Subcutaneous abdominal adipose tissue (tissue), 5 donors: ENCODE measurements around the gene PAN3.

Source experiments
- H3K27ac ChIP-seq: one replicate; pipeline ENCODE4 v1.7.0; 2013; ENCODE audit warnings: low read depth, mild to moderate bottlenecking, inconsistent platforms, low read length, moderate library complexity
- H3K27me3 ChIP-seq, 5 donors: one replicate each; pipeline ENCODE4 v1.7.0; 2013; ENCODE audit warnings: low read length in 5 of 5, inconsistent platforms in 1 of 5; ENCODE audit not compliant: control insufficient read depth in 5 of 5, insufficient read depth in 4 of 5
- H3K36me3 ChIP-seq, 5 donors: one replicate each; pipeline ENCODE4 v1.7.0; 2013; ENCODE audit warnings: low read length in 5 of 5; ENCODE audit not compliant: control insufficient read depth in 5 of 5, insufficient read depth in 5 of 5
- H3K4me1 ChIP-seq, 5 donors: one replicate each; pipeline ENCODE4 v1.7.0; 2013; ENCODE audit warnings: low read length in 5 of 5, mild to moderate bottlenecking in 3 of 5, moderate library complexity in 1 of 5; ENCODE audit not compliant: control insufficient read depth in 5 of 5, insufficient read depth in 5 of 5
- H3K4me3 ChIP-seq, 5 donors: one replicate each; pipeline ENCODE4 v1.7.0; 2013; ENCODE audit warnings: low read length in 5 of 5, low read depth in 1 of 5
- H3K9ac ChIP-seq, 5 donors: one replicate each; pipeline ENCODE4 v1.7.0; 2013; ENCODE audit warnings: low read length in 5 of 5, mild to moderate bottlenecking in 4 of 5, moderate library complexity in 3 of 5
- H3K9me3 ChIP-seq, 5 donors: one replicate each; pipeline ENCODE4 v1.7.0; 2013; ENCODE audit warnings: low read length in 5 of 5; ENCODE audit not compliant: control insufficient read depth in 5 of 5
- donor health status: healthy.
- donor health status: healthy.
- donor health status: healthy.
- donor health status: healthy.
- donor health status: healthy.

PAN3 gene

GRCh38 chr13:28339419-28339818 is 201.1 kb downstream of the PAN3 start:
- peaks cover 0 to 4% (median 0%) of the 10 kb centered on the region in 5 donors for H3K36me3 ChIP-seq
- no peak overlapping the region for H3K9ac ChIP-seq
- H3K27ac ChIP-seq = no peak overlapping the region
- peaks cover 0 to 2% (median 0%) of the 10 kb centered on the region in 5 donors for H3K27me3 ChIP-seq
- H3K9me3 ChIP-seq = no peaks in the 10 kb centered on the region
- peaks cover 3 to 43% (median 14%) of the 10 kb centered on the region in 5 donors for H3K4me1 ChIP-seq
- no peak overlapping the region for H3K4me3 ChIP-seq

- H3K4me1 ChIP-seq = peaks cover 3 to 36% (median 14%) of the 10 kb centered on the region in 5 donors
- H3K9me3 ChIP-seq = no peaks in the 10 kb centered on the region
- peaks cover 0 to 4% (median 0%) of the 10 kb centered on the region in 5 donors for H3K36me3 ChIP-seq
- no peak overlapping the region for H3K4me3 ChIP-seq
- peaks cover 0 to 3% (median 0%) of the 10 kb centered on the region in 5 donors for H3K27me3 ChIP-seq
- H3K27ac ChIP-seq = no peak overlapping the region
- H3K9ac ChIP-seq = no peak overlapping the region
These were observed 202.0 kb downstream of the PAN3 start for GRCh38 chr13:28340272-28340793.

- H3K9me3 ChIP-seq = no peaks in the 10 kb centered on the region
- H3K4me1 ChIP-seq = peaks cover 3 to 22% (median 13%) of the 10 kb centered on the region in 5 donors
- H3K27me3 ChIP-seq = peaks cover 0 to 3% (median 0%) of the 10 kb centered on the region in 5 donors
- H3K4me3 ChIP-seq = no peak overlapping the region
- no peak overlapping the region for H3K27ac ChIP-seq
- H3K9ac ChIP-seq = no peak overlapping the region
- peaks cover 0 to 4% (median 0%) of the 10 kb centered on the region in 5 donors for H3K36me3 ChIP-seq
These were observed 203.9 kb downstream of the PAN3 start for GRCh38 chr13:28342251-28342650.

GRCh38 chr13:28344163-28344562 is 205.8 kb downstream of the PAN3 start:
- no peak overlapping the region for H3K27ac ChIP-seq
- H3K27me3 ChIP-seq = peaks cover 0 to 3% (median 0%) of the 10 kb centered on the region in 5 donors
- peaks cover 0 to 4% (median 0%) of the 10 kb centered on the region in 5 donors for H3K36me3 ChIP-seq
- H3K4me3 ChIP-seq = no peak overlapping the region
- H3K4me1 ChIP-seq = peaks cover 0 to 3% (median 0%) of the 10 kb centered on the region in 5 donors
- H3K9ac ChIP-seq = no peak overlapping the region
- H3K9me3 ChIP-seq = no peaks in the 10 kb centered on the region
